Umbilical cord (tissue), 2 donors: Measurements from ENCODE around the gene DIPK2A. TPM values are rescaled to one million over a fixed set of nuclear protein-coding genes. Genes with fewer than 3 reads are reported as not detected.

Experiments
- DNase-seq: peaks from one replicate; pipeline ENCODE4 v3.0.0-alpha.2; 2015; ENCODE audit warnings: low spot score
- total RNA-seq: library from RNA; depleted of rRNA; stranded (reverse); fragments of >200 nt; gene quantifications from one replicate; pipeline ENCODE4 v1.2.3, GENCODE V29; 2014; ENCODE audit warnings: low replicate concordance; ENCODE audit not compliant: insufficient read depth

Gene DIPK2A, protein sequence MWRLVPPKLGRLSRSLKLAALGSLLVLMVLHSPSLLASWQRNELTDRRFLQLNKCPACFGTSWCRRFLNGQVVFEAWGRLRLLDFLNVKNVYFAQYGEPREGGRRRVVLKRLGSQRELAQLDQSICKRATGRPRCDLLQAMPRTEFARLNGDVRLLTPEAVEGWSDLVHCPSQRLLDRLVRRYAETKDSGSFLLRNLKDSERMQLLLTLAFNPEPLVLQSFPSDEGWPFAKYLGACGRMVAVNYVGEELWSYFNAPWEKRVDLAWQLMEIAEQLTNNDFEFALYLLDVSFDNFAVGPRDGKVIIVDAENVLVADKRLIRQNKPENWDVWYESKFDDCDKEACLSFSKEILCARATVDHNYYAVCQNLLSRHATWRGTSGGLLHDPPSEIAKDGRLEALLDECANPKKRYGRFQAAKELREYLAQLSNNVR
- total RNA-seq: 316 TPM

DNA sequence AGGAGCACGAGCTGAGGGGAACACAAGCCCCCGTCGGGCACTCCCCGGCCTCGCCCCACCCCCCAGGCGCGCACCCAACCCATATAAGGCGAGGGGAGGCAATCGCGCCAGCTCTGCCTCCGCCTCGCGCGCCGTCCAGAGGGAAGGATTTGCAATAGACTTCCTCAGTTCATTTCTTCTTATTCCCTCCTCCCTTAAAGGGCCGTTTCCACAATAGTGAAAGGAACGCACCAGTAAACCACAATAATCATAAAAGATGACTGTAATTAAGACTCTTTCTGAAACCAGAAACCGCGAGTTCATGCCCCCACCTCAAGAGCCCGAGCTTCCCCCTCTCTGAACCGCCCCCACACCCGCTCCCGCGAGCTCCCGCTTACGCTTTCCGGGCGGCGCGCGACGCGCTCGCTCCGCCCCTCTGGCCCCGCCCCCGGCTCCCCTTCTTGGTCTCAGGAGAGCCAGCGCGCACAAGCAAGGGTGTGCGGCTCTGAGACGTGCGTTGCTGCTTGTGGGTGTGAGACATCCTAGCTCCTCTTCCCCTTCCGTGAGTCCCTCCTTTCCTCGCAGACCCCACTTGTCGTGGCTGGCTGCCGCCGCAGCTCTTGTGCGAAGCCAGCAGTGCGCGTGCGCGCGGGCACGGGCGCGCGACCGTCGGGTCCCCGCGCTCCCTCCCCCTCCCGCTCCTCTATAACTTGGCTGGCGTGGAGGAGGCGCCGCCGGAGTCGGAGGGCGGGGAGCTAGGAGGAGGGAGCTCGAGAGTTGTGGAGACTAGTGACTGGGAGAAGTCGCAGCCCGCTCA lies at the start of gene DIPK2A:
DIPK2A (plus strand) TSS at position 465 of the 796 bp plus-strand sequence. CDS start 510 bp downstream, outside the sequence.
- peak; percentile 98 for DNase-seq

DNA sequence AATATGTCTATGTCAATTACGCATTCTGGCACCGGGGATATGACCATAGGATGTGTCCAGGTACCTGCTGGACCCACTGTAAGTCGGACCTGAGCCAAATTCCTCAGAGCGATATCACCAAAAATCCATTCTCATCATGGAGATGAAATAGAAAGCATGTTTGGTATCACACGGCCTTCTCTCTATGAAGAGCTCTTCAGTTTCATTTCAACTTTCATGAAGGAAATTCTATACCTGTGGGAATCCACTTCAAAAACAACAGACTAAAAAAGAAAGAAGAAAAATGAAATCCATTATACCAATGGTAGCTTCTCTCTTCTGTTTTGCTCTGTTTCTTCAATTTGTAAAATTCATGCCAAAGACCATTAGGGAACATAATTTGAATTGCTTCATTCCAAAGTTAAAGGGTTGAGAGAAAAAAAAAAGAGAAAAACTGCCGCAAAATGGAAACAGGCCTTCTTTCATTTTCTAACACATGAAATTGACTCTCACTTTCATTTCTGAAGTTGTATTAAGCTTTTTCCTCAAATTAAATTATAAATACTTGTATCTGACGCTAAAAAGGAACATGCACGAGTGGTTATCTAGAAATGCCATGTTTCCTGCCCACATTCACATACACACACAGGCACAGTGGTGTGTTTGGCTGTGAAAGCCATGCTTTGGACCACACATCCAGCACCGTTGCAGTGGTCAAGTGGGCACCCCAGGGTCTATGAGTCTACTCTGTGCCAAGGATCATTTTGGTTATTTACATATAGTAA lies 46.9 kb upstream of the DIPK2A start:
- DNase-seq: no peak

DNA sequence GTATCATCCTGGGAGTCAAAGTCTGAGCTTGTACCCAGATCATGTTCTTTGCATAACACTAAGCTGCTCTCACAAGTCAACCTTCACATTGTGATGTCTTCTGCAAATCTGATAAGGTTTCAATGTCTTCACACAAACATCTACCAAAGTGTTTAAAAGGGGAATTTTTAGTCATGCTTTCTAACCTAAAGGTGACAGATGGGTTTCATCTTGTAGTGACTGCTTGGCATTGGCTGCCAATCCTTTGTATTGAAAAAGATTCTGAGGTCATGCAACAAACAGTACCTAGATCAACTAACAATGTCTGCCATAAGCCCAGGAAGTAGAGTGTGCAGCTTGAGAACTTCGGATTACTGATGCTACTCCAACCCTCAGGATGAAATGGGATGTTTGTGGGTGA lies 43.6 kb upstream of the DIPK2A start:
- no peak for DNase-seq

DNA sequence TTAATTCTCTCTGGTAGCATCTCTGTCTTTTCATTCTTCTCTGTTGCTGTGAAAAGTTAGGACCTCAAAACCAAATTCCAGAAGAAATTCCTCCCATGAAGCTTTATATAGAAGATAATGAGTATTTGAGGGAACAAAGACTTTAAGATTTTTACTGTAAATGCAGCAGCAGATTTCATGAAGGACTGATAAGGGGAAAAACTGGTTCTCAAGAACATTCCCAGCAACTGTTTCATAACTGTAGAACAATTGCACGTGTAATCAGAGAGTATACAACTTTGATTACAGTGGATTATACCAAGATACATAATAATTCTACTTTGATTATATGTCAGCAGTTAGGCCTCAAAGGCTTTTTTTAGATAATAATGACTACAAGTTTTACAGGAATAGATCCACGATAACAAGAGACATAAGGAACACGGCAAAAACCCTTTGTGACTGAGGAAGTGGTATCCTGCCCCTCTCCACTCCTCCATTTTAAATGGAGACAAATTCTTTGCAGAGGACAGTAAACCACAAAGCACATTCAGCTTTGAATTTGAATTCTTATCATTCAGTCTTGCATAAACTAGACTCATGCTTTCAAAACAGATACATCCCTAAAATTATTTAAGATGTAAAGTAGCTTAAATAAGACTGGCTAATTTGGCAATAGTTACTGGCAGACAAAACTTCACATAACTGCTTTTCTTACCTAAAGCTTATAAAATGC lies 42.9 kb upstream of the DIPK2A start:
- DNase-seq: peak; percentile 22

DNA sequence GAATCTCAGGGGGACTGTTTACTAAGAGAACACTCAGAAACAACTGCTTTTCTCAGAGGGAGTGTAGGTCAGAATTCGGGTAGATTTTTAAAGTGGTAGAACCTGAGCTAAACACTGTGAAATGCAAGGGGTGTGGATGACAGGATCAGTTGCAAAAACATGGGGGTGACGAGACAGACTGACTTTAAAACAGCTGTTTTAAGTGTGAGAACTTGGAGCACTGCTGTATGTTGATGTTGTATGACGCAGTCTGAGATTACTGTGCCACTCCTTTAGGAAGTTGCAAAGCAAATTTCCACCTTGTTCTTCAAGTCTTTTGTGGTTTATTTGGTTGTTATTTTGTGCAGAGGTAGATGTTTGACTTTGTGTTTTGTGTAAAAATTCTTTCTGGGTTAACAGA lies 36.8 kb upstream of the DIPK2A start:
- DNase-seq: no peak

DNA sequence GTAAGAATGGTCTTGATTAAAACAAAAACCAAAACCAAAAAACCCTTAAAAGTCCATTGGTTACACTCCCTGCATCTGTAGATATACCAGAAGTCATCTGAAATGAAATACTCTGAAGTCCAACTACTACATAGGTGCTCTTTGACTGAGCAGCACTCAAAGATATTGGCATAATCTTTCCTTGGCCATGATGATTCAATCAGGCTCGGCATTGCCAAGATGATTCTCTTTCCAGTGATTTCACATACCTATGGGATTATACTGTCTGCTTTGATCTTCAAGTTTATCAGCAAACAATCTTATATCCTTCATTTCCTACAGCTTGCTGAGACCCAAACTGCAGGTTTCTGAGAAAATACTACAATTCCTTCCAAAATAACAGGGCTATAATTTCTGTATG lies 35.9 kb upstream of the DIPK2A start:
- DNase-seq: no peak

DNA sequence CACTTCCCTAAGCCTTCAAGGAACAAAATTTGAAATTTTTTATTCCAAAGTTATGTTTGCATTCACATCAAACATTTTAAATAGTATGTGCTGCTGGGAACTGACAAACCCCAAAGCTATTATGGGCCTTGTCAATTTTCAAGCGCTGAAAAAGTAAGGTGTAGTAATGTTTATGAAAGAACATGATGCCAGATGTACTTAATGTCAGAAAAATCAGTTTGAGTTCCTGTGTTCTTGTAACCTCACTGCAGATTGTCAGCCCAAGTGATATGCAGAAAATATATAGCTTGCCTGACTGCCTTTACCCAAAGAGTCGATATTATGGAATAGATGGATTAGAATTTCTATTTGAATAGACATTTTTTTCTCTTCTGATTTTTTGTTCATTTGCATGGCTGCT lies 20.8 kb upstream of the DIPK2A start:
- DNase-seq: no peak

DNA sequence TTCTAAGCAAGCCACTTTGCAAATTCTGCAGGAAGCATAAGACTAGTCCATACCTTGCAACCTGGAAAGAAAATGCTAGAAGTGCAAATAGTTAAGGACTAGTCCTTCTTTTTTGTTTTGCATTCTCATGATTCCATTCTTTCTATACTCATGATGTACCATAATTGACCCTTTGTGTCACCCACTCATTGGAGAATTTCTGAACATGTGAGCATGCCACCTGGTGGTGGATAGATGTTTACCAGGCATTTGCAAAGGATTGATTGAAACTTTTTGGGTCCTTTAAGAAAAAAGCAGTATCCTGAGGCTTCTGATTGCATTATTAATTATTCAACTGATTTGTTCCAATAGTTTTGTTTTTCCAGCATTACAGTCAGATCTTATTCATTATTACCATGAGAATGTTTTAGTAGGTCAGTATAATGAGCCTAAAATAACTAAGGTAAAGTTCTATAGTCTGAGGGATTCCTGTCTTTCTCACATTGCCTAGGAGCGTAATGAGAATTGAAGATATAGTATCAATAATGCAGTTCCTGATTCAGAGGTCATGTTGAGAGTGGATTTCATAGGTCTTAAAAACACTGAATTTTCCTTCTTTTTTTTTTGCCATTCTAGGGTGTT lies 20.2 kb upstream of the DIPK2A start:
- DNase-seq: peak; percentile 32

DNA sequence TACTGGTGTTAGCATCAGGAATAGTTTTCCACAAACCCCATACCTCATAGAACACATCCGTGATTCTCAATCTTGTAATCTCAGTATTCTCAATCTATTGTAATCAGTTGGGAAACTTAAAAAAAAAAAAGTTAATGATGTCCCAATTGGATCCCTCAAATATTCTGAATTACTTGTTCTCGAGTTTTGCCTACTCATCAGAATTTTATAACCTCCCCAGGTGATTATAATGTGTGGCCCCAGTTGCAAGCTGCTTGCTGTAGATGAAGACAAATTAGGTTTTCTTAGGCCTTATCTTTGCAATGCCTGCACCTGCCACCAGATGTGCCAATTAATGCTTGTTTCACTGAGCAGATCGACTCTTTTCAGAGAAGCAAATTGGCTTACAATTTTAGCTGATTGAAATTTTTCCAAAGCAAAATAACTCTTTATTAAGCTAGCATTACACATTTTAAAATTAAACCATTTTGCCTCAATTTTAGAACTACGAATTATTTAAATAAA lies 19.0 kb upstream of the DIPK2A start:
- DNase-seq: no peak

DNA sequence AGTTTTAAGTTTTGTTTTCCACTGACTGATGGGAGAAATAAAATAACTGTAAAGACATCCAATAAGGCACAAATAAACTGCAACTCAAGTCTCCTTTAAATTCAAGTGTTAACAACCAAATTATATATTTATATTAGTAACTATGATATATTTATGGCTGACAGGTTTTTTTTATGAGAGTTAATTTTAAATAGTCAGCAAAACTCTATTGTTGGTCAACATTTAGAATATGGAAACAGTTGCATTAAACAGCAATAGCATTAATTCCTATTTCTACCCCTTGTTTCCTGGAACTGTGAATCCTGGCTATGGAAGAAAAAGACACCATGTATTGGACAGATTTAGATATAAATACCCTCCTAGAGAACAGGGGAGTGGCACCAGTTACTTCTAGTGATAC lies 16.5 kb upstream of the DIPK2A start:
- DNase-seq: no peak

DNA sequence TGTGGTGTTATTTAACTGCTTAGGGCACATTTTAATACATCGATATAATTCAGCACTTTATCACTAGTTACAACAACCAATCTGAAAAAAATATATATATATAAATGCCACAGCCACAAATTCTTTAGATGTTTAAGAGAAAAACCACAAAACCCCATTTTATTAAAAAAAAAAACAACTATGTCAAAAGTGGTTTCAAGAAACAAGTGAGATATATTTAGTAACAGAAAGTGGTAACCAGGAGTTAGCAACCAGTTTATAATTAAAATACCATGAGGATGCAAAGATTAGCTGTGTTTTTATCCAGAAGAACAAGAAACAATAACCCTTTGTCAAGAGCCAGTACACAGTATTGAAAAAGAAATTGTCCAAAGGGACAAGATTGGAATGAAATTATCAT lies 14.8 kb upstream of the DIPK2A start:
- DNase-seq: no peak

DNA sequence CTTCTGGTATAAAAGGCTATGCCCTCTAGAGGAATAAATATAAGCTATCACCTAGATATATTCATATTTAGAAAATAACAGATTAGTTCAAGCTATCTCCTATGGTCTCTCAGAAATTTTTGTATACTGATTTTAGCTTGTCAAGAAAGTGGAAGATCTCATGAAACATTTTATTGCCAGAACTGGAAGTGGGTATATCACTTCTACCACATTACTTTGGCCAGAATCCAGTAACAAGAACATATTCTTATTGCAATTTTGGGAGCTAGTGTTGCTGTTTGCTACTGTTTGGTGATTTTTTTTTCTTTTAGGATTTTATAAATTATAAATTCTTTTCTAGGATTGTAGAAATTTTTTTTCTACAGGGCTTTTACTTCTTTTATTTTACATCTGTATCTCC lies 14.2 kb upstream of the DIPK2A start:
- DNase-seq: no peak

DNA sequence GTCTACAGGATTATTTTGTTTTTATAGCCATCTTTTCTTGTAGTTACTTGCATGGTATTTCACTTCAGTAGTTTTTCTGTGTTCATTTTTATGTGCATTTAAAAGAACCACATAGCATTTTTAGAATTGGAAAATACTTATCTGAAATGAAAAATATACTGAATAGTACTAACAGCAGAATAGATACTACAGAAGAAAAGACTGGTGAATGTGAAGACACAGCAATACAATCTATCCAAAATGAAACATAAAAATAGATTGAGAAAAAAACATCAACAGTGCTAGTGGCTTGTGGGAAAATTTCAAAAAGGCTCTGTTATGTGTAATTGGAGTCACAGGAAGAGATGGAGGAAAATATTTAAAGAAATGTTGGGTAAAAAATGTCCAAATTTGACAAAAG lies 12.7 kb upstream of the DIPK2A start:
- no peak for DNase-seq

DNA sequence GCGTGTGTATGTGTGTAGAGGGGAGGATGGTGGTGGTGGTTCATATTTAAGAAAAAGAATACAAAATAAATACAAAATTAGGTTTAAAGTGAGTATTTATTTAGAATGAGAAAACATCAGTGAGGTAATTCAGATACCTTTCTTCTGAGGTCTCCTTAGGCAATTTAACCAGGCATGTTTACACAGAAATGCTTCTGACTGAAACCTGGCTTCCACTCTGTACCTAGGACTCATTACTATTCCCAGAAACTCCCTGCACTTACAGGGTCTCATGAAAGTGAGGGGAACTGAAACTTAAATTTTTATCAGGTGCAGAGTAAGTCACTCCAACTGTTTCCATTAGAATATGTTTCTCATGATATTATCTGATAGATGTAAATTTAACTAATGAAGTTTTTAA lies 10.3 kb upstream of the DIPK2A start:
- DNase-seq: no peak

DNA sequence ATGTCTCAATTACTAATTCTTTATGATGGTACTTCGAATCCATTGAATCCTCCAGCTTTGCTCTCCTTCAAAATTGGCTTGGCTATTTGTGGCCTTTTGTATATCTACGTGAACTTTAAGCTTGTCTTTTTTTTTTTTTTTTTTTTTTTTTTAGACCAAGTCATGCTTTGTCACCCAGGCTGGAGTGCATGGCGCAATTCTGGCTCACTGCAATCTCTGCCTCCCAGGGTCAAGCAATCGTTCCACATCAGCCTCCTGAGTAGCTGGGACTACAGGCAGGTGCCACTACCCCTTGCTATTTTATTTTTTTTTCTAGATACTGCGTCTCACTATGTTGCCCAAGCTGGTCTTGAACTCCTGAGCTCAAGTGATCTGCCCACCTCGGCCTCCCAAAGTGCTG lies 7.7 kb upstream of the DIPK2A start:
- no peak for DNase-seq

DNA sequence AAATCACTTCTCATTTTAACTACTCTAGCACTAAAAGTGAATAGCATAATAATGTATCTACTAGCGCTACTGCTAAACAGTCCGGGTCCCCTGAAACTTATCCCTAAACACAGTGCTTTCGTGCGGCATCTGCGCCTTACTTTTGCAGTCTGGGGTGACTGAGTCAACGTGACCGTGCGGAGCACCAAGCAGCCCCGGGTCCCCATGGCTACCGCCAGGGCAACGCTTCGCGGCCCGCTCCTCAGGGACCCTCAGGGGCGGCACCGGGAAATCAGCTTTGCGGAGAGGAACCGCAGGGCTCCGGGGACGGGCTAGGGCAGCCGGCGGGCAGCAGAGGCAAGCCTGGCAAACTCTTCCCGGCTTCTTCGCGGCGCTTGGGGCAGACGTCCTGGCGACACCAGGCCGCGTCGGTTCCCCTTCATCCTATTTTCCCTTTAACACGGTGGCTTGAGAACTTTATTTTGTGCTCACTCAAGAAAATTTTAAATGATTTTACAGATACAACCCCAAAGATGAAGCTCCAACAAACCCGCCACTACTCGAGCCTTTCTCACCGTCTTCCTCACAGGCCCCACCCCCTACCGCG lies 757 bp upstream of the DIPK2A start:
- no peak for DNase-seq

DNA sequence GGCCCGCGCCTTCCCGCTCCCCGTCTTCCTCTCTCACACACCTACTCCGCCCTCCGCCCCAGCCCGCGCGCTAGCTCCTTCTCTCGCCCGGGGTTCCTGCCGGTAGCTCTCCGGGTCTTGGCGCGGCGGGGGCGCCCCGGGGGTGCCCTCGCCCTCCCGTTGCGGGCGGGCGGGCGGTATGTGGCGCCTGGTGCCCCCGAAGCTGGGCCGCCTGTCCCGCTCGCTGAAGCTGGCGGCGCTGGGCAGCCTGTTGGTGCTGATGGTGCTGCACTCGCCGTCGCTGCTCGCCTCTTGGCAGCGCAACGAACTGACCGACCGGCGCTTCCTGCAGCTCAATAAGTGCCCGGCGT lies 507 bp downstream of the DIPK2A start:
- no peak for DNase-seq

DNA sequence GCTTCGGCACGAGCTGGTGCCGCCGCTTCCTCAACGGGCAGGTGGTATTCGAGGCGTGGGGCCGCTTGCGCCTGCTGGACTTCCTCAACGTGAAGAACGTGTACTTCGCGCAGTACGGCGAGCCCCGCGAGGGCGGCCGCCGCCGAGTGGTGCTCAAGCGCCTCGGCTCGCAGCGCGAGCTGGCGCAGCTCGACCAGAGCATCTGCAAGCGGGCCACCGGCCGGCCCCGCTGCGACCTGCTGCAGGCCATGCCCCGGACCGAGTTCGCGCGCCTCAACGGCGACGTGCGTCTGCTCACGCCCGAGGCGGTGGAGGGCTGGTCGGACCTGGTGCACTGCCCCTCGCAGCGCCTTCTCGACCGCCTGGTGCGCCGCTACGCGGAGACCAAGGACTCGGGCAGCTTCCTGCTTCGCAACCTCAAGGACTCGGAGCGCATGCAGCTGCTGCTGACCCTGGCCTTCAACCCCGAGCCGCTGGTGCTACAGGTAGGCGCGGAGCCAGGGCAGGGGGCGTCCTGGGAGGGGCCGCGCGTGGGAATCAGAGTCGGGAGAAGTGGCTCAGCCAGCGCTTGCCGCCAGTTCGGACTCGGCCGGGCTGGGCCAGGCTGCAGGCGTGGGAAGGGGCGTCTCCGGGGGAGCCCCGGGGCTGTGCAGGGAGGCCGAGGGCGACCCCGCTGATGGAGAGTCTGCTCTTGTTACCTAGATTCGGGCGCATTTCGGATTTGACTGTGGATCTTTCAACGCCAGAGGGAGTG lies 1.1 kb downstream of the DIPK2A start:
- DNase-seq: peak; percentile 69

DNA sequence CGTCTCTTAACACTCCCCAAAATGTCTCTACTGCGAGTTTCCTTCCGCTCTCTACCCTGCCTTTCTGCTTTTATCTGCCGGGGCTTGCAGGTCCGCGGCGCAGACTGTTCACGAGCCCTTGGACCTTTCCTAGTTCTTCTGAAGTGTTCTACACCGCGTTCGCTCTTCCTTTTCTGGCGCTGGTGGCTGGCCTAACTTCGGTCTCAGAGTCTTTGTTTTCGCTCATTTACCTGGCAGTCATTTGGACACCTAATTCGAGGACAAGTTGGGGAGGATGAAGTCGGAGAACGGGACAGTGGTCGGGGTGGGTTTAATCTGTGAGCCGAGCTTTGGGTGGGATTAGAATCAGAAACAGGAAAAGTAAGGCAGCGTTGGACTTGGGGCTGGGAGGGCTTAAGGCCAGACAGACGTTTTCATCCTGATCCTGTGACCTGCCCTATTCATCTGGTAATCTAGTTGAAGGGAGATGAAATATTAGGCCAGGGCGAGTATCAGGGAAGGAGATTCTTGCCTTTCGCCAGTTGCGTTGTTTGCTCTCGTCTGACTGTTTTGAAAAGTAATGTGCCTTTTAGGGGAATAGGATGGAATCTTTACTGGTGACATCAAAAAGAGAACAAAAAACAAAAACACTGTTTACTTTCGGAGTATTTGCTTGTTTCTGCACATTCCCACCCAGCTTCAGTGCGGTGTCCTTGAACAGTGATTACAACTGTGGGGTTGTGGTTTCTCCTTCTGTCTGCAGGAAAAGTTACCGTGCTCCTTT lies 1.8 kb downstream of the DIPK2A start:
- peak; percentile 88 for DNase-seq
